HG02938 (cell line): ENCODE results near the gene LMF2.
A peak's percentile ranks its signal among the peaks of the same experiment; 100 is the strongest.
"Not testable (repeated sequence)": the region's sequence is repeated elsewhere in the genome, so short reads cannot be mapped to it uniquely, and the experiment has no call there.

Experiments used
- ATAC-seq: cut with Tn5 transposase; IDR thresholded peaks from one replicate; pipeline ENCODE4 v1.9.1; 2021; ENCODE audit warnings: mild to moderate bottlenecking, moderate library complexity; ENCODE audit not compliant: unreplicated experiment

LMF2 gene

DNA sequence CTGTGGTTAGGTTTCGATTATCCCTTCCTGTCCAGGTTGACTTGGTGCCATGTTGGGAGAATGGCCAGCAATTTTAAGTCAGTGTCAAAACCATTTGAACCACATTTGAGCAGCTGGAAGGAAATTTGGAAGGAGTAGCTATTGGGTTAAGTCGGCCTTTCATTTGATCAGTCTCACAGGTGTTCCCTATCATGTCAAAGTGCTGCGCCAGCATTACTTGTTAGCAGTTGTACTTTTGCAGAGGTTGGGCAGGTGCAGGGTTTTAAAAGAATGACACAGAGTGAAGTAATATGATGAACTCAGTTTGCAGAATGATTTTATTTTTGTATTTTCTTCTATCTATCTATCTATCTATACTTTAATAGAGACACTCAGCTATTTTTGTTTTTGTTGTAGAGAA, 28.7 kb upstream of the LMF2 start:
- no peak for ATAC-seq

DNA sequence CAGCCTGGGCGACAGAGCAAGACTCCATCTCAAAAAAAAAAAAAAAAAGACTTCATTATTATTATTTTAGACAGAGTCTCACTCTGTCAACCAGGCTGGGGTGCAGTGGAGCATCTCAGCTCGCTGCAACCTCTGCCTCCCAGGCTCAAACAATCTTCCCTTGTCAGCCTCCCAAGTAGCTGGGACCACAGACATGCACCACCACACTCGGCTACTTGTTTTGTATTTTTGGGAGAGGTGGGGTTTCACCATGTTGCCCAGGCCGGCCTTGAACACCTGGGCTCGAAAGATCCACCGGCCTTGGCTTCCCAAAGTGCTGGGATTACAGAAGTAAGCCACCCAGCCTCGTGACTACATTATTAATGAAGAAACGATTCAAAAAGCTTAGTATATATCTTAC, 27.6 kb upstream of the LMF2 start:
- ATAC-seq: no peak

DNA sequence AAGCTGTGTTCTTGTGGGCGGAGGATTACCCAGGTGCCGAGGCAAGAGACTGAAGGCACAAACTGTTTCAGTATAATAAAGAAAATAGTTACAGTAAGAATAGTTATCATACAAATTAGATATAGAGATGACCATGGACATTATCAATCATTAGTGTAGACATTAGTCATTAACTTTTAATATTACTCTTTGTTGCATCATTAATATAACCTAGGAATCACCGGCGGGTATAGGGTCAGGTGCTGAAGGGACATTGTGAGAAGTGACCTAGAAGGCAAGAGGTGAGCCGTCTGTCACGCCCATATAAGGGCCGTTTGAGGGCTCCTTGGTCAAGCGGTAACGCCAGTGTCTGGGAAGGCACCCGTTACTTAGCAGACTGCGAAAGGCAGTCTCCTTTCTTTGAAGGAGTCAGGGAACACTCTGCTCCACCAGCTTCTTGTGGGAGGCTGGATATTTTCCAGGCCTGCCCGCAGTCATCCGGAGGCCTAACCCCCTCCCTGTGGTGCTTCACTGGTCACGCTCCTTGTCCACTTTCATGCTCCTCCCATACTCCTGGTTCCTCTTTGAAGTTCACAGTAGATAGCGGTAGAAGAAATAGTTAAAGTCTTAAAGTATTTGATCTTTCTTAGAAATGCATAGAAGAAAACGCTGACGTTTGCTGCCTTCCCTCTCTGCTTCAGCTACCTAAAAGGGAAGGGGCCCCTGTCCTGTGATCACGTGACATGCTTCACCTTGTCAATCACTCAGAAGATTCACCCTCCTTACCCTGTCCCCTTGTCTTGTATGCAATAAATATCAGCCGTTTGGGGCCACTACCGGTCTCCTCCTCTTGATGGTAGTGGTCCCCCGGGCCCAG, 26.6 kb upstream of the LMF2 start:
- not testable (repeated sequence) for ATAC-seq

DNA sequence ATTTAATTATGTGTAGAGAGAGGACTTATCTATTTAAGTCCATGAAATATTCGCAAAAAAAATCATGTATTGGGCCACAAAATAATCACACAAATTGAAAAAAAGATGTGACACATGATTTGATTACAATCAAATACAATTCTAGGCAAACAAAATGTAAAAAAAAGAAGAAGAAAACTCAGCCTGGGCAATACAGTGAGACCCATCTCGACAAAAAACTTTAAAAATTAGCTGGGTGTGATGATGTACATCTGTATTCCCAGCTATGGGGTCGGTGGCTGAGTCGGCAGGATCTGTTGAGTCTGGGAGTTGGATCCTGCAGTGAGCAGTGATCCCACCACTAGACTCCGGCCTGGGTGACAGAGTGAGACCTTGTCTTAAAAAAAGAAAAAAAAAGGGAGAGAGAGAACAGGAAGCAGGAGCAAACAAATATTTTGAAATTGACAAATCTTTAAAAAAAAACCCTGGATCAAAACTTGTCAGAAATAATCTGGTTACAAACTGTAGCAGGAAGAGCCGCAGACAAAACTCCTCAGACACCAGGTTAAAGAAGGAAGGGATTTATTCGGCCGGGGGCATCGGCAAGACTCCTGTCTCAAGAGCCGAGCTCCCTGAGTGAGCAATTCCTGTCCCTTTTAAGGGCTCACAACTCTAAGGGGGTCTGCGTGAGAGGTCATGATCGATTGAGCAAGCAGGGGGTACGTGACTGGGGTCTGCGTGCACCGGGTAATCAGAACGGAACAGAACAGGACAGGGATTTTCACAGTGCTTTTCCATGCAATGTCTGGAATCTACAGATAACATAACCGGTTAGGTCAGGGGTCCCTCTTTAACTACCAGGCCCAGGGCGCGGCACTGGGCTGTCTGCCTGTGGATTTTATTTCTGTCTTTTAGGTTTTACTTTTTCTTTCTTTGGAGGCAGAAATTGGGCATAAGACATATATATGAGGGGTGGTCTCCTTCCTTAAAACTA, 25.6 kb upstream of the LMF2 start:
- no peak for ATAC-seq

DNA sequence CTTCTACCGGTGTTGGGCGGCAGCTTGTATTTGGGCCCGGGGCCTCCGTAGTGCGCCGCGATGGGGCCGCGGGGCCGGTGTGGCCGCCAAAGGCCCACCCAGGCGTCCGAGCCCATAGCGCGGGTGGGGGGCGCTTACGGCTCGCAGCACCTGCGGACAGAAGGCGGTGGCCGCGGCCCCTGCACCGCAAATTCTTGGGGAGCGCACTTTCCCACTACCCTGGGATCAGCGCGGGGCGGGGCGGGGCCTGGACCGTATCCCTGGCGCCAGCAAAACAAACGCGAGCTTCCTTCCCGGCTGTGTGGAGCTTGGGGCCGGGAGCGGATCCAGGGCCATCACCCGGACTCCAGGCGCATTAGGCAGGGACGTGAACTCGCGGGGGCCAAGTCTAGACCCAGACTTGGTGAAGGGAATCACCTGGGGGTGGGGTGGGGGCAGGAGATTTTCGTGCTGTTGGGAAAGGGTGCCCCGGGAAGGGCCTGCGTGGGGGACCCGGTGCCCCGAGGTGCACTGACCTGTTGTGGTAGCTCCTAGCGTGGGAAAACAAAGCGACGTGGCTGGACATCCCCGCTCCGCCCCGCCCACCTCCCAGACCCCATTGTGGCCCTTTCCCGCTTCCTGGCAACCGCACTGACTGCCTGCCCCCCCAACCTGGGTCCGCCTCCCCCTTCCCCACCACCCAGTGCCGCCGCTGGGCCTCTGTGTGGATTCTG, 24.6 kb upstream of the LMF2 start:
- no peak for ATAC-seq

DNA sequence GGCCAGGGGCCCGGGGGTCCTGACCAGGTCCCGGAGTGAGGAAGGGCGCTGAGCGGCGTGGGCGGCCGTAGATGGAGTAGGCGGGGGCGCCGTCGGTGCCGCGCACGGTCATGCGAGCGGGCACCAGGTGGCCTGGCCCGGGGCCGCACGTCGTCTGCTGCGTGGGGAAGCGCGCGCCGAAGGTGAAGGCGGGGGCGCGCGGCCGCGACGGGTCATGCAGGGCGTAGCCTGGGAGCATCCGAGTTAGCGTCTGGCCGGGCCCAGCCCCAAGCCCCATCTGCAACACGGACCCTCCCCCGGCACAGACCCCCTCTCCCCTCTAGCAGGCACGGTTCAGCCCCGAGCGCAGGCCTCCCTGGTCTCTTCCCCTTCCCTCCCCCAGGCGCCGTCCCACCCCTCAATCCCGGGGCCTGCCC, 24.1 kb upstream of the LMF2 start:
- peak; percentile 19 for ATAC-seq

DNA sequence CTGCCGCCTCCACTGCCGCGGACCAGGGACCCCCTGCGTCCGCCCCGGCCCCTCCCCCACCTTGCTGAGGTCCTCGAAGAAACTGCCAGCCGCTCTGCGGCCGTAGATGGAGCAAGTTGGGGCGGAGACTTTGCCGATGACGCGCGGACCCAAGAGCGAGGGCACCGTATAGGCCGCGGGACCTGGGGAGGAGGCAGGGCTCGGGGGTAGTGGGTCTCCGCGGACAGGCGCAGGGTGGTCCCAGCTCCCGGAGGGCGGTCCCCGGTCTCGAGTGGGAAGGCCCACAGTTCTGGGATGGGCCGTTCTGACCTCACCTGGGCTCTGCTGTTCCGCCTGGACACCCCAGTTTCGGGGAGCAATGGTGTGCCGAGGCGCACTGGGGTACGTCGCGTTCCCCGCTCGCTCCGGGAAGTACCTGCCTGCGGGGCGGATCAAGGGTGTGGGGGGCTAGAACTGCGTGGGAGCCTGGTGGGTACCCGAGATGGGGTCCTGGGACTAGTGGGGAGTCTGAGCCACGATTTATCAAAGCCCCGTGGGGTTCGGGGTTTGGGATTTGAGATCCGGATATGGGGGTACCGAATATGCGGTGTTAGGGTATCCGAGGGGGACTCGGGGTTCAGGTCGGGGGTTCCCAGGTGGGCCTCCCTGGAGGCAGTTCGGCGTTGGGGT, 23.5 kb upstream of the LMF2 start:
- peak; percentile 35 for ATAC-seq

DNA sequence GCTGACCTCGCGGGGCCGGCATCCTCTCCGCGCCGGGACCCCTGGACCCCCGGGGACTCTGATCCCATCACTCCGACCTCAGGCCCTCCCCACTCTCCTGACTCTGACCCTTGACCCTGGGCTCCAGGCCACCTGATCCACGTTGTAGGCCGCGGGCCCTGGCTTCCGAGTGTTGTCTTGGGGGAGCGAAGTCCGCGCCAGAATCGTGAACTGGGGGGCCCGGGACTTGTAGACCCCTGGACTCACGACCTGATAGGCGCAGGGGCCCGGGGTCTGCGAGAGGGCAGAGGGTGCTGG, 23.0 kb upstream of the LMF2 start:
- ATAC-seq: peak; percentile 2

DNA sequence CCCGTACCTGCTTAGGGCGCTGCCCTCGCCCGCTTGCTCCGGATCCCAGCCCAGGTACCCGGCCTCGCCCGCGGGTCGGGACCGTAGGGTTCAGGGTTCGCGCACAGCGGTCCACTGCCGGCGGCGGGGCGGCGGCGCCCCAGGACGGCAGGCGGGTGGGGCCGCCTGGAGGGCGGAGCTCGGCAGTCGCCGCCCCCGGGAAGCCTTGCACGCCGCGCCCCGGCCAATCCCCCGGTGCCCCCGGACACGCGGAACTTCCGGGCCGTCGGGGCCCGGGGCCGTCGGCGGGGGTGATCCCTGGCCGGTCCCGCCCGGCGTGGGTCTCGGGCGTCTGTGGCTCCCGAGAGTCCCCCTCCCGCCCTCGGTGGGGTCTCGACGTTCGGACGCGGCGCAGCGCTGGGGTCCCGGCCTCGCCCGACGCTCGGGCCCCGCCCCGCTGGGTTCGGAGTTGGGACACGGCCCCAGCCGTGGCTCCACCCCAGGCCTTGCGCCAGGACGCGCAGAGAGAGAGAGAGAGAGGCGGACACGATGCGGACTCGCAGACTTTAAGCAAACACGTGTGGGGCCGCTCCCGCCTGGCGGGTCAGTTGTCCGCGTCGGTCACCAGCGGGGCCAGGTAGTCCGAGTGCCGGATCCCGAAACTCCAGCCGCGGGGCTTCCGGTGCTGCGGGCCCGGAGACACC, 22.5 kb upstream of the LMF2 start, which contains the start of gene TYMP:
Gene TYMP, minus strand, starts transcription at position 116 of the 683 bp plus-strand sequence. CDS start 303 bp downstream, outside the sequence.
- ATAC-seq: peak; percentile 7

DNA sequence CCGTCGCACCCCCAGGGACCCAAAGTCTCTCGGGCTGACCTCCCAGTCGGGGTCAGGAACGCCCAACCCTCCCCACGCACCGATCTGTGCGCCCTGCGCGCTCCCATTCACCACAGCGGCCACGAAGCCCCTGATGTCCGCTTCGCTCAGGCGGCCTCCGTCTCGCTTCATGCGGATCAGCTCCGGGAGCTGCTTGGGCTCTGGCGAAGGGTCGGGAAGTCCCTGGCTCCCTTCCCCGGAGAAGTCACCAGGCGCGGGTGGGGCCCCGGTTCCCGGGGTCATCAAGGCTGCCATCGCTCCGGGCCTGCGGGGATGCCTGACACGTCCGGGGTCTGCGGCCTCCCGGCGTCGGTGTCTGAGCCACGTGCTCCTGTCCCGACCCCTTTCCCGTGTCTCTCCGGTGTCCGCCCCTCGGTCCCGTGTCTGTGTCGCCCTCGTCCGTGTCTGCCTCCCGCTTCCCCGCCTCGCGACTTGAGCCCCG, 22.0 kb upstream of the LMF2 start:
- no peak for ATAC-seq

DNA sequence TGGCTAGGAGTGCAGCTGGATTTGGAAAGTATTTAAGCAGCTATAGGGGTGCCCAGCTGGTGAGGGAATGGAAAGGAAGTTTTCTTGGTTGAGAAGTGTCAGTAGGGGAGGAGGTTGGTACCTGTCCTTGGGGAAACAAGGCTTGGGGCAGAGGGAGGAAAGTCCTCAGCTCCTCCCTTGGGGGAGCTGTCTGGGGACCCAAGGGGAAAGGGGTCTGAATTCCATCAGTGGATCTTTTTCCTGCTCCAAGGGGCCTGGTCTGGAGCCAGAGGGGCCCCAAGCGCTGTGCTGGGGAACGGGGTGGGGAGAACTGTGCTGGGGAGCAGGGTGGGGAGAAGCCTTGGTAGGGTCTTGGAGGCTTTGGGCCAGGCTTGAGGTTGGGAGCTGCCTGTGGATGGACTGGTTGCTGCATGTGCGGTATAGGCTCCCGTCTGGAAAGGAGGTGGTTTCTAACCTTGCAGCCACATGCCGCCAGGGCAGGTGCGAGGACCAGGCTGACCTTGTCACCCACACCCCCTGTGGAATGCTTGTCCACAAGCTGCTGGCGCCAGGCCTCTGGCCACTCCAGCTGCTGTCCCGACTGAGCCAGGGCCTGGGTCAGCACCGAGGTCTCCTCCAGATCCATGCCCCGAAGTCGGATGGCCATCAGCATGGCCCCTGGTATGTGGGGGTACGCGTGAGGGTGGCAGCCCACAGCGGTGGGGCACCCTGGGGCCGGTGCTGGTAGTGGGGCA, 21.3 kb upstream of the LMF2 start:
- no peak for ATAC-seq

DNA sequence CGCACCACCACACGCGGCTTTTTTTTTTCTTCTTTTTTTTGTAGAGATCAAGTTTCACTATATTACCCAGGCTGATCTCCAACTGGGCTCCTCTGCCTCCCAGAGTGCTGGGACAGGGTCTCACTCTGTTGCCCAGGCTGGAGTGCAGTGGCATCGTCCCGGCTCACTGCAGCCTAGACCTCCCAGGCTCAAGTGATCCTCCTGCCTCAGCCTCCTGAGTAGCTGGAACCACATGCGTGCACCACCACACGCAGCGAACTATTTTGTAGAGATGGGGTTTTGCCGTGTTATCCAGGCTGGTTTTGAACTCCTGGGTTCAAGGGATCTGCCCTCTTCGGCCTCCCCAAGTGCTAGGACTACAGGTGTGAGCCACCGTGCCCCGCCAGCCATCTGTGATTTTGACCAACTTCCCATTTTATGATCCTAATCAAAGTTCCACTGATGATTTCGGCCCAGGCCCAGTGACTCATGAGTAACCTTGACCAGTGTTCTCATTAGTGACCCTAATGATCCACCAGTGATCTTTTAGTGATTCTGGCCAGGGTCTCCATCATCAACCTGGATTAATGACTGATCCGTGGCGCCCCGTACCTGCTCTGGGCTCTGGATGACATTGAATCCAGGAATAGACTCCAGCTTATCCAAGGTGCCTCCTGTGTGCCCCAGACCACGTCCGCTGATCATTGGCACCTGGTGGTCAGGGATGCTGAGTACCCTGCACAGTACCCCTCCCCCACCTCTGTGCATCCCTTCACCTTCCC, 20.6 kb upstream of the LMF2 start:
- no peak for ATAC-seq

DNA sequence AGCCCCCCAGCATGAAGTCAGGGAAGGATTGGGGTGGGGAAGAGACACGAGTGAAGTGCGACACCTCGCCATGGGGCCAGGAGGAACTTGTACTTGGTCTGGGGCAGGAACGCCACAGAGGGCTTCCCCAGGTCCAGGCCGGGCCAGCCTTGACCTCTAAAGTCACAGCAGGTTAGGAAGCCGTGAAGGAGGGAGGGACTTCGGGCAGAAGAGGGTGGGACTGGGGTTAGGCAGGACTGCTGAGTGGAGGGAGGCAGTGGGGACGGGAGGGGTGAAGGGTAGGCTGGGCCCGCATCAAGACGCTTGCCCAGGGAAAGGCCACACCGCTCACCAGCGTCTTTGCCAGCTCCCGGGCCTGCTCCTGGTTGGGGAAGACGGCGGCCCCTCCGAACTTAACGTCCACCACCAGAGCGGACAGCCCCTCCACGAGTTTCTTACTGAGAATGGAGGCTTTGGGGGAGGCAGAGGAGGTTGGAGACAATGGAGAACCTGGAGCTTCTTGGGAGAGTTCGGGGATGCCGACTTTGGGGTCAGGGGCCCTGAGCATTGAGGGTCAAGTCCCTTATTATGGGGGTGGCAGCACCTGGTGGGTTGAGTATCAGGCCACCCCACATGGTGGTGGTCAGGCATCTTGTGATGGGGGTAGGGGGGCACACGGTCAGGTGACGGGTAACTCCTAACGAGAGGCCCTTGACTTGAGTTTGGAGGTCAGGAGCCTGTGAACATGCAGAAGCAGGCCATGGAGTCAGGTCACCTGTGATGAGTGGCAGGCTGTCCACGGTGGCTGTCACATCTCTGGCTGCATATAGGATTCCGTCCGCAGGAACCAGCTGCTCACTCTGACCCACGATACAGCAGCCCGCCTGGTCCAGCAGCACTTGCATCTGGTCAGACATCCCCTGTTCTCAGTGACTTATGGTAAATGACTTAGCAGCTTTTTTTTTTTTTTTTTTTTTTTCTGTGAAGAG, 19.6 kb upstream of the LMF2 start:
- ATAC-seq: no peak

DNA sequence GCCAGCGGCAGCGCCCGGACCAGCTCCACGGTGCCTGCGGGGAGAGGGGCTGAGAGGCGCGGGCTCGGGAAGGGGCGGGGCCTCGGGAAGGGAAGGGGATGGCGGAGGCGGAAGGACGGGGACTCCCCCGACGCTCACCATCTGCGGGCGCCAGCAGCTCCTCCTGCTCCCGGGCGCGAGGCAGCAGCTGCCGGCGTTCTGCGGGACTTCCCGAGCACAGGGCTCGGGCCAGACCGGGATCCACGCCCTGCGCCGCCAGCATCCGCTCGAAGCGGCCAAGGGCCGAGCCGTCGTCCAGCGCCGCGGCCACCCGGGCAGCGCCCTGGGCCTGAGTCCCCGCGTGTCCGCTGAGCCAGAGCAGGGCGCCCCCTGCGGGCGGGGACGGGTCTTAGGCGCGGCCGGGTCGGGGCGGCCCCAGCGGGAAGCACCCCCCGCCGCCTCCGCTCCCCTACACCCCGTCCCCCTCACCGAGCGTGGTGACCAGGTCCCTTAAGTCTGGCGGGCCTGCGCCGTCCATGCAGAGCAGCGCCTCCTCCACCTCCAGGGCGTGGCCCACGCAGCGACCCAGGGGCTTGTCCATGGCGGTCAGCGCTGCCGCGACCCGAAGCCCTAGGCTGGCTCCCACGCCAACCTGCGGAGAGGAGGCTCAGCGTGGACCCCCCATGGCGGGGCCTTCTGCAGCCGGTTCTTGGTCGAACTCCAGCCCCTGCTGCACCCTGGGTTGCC, 18.8 kb upstream of the LMF2 start:
- peak; percentile 22 for ATAC-seq

DNA sequence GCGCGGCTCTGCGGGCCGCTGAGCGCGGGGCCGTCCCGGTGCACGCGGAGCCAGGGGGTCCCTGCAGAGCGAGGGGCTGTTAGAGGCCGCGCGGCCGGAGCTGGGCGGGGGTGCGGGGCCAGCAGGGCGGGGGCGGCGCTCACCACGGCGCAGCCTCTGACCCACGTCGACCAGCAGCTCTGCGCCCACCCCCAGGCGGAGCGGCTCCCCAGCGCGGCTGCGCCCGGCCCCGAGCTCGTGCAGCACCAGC, 18.3 kb upstream of the LMF2 start:
- no peak for ATAC-seq

DNA sequence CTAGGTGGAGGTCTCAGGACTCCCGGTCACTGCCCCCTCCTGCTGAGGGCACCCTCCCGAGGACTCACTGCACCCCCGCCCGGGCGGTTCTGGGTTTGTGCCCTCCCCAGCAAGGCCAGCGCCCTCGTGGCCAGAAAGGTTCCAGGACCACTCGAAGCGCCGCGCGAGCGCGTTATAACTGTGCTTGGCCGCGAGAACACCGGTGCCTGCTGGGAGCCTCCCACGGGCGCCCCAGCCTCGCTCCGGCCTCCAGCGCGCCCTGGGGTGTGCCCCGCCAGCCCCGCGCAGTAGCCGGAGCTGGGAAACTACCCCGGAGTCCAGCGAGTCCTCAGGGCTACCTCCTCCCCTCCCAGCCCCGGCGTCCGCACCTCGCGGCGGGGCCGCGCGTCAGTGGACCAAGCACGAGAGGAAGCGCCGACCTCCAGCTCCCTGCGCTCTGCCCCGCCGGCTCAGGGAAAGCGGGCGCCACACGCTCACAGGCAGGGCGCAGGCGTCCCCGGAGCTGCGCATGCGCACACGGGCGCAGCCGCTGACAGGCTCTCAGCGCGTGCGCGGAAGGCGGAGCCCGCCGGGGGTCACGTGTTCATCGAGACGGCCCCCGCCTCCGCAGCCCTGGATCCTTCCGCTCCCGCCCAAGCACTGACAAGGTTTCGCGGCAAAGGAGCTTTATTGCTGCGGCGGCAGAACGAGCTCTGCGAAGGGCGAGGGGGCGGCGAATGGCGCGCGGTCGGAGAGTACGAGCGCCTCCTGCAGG, 17.8 kb upstream of the LMF2 start, which contains the start of gene SCO2:
Gene SCO2, minus strand, starts transcription at position 495 of the 754 bp plus-strand sequence. CDS start 1,187 bp downstream, outside the sequence.
- ATAC-seq: peak; percentile 38
